ENCODE results near the gene MYOM1. TPM values are rescaled to one million over a fixed set of nuclear protein-coding genes. Genes with fewer than 3 reads are reported as not detected.
"Not testable (repeated sequence)": the region's sequence is repeated elsewhere in the genome, so short reads cannot be mapped to it uniquely, and the experiment has no call there.

MYOM1 gene
- total RNA-seq, 1 donor from 2014 or later = 19.9 TPM

- DNase-seq (ENCODE audit: low spot score) = no peak
- no peak for ATAC-seq
- intact Hi-C loops (cut with DNase I) = no loop called here
These were observed 6.3 kb upstream of the MYOM1 start for GRCh38 chr18:3226048-3226447.

GRCh38 chr18:3225588-3225987, 5.8 kb upstream of the MYOM1 start:
- no peak for ATAC-seq
- no peak for DNase-seq (ENCODE audit: low spot score)
- intact Hi-C loops (cut with DNase I) = no loop called here

- DNase-seq (ENCODE audit: low spot score) (no peak), ATAC-seq (no peak)
- intact Hi-C loops (cut with DNase I) = no loop called here
These were observed 4.5 kb upstream of the MYOM1 start for GRCh38 chr18:3224223-3224622.

GRCh38 chr18:3223356-3223755, 3.6 kb upstream of the MYOM1 start:
- intact Hi-C loops (cut with DNase I) = no loop called here
- DNase-seq (ENCODE audit: low spot score) (no peak), ATAC-seq (no peak)

- ATAC-seq = no peak
- no peak for DNase-seq (ENCODE audit: low spot score)
- intact Hi-C loops (cut with DNase I) = no loop called here
These were observed 1.7 kb upstream of the MYOM1 start for GRCh38 chr18:3221496-3221895.

GRCh38 chr18:3220868-3221267, 1.1 kb upstream of the MYOM1 start:
- intact Hi-C loops (cut with DNase I); ATAC-seq: not testable (repeated sequence)

GRCh38 chr18:3219241-3219630, 532 bp downstream of the MYOM1 start:
- DNase-seq (ENCODE audit: low spot score) (no peak), ATAC-seq (peak; percentile 48)

More at GRCh38 chr18:3220868-3221267, 1.1 kb upstream of the MYOM1 start:
- not testable (repeated sequence) for DNase-seq (ENCODE audit: low spot score)

GRCh38 chr18:3218819-3219218, 949 bp downstream of the MYOM1 start:
- intact Hi-C loops (cut with DNase I) = no loop called here
- ATAC-seq (peak; percentile 14), DNase-seq (ENCODE audit: low spot score) (no peak)

More at GRCh38 chr18:3219241-3219630, 532 bp downstream of the MYOM1 start:
- intact Hi-C loops (cut with DNase I) = no loop called here

GRCh38 chr18:3217948-3218647, 1.7 kb downstream of the MYOM1 start:
- ATAC-seq (peak; percentile 56), DNase-seq (ENCODE audit: low spot score) (no peak)
- intact Hi-C loops (cut with DNase I) = no loop called here

GRCh38 chr18:3216987-3217386, 2.8 kb downstream of the MYOM1 start:
- intact Hi-C loops (cut with DNase I) = no loop called here
- DNase-seq (ENCODE audit: low spot score) (no peak), ATAC-seq (no peak)

- no peak for ATAC-seq
- intact Hi-C loops (cut with DNase I) = no loop called here
- no peak for DNase-seq (ENCODE audit: low spot score)
These were observed 4.7 kb downstream of the MYOM1 start for GRCh38 chr18:3214855-3215637.

GRCh38 chr18:3213300-3214059, 6.3 kb downstream of the MYOM1 start:
- intact Hi-C loops (cut with DNase I) = no loop called here
- no peak for ATAC-seq
- DNase-seq (ENCODE audit: low spot score) = no peak

GRCh38 chr18:3212657-3213056, 7.1 kb downstream of the MYOM1 start:
- ATAC-seq = no peak
- no peak for DNase-seq (ENCODE audit: low spot score)
- intact Hi-C loops (cut with DNase I) = no loop called here

- no peak for DNase-seq (ENCODE audit: low spot score)
- intact Hi-C loops (cut with DNase I) = no loop called here
- peak; percentile 81 for ATAC-seq
These were observed 8.4 kb downstream of the MYOM1 start for GRCh38 chr18:3211236-3211992.

GRCh38 chr18:3209859-3210569, 9.8 kb downstream of the MYOM1 start:
- intact Hi-C loops (cut with DNase I) = no loop called here
- no peak for ATAC-seq
- DNase-seq (ENCODE audit: low spot score) = no peak

- DNase-seq (ENCODE audit: low spot score) (no peak), ATAC-seq (no peak)
- intact Hi-C loops (cut with DNase I) = no loop called here
These were observed 12.2 kb downstream of the MYOM1 start for GRCh38 chr18:3207565-3207964.

GRCh38 chr18:3205239-3205638, 14.5 kb downstream of the MYOM1 start:
- intact Hi-C loops (cut with DNase I) = no loop called here
- no peak for ATAC-seq
- DNase-seq (ENCODE audit: low spot score) = no peak

GRCh38 chr18:3199942-3200645, 19.7 kb downstream of the MYOM1 start:
- no peak for DNase-seq (ENCODE audit: low spot score)
- no peak for ATAC-seq
- intact Hi-C loops (cut with DNase I) = no loop called here
